GM23248 (cell line): ENCODE data around the gene KIF11.

Experiments used
- EZH2 ChIP-seq: fragments of 200-600 bp; sonication (generic); IDR thresholded peaks from 2 replicates; pipeline ENCODE4 v1.6.1; 2018; ENCODE audit warnings: antibody characterized with exemption, mild to moderate bottlenecking; ENCODE audit not compliant: insufficient read depth, poor library complexity, severe bottlenecking
- EZH2phosphoT487 ChIP-seq: fragments of 200-600 bp; sonication (generic); IDR thresholded peaks from 2 replicates; pipeline ENCODE4 v1.6.1; 2018; ENCODE audit warnings: antibody characterized with exemption, moderate library complexity, mild to moderate bottlenecking, low read depth; ENCODE audit not compliant: insufficient read depth

DNA sequence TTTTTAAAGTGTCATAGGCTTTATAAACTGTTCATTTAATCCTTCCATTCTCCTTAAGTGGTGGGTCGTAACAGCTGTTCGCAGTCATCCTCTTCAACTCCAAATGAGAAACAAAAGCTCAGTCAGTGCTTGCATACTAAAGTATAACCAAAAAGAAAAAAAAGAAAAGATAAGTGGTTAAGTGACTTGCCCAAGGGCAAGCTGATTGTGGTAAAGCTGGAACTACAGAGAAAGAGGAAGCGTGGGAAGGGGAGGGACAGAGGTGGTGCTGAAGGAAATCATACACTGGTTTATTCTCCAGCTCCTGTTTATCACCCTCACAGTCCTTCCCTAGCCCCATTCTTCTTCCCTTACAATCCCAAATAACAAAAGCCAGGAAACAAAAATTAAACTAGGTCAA is 48.6 kb upstream of the KIF11 start:
- TF ChIP-seq EZH2 = no peak
- no peak for TF ChIP-seq EZH2phosphoT487
